DND-41 (cell line): ENCODE measurements around the gene HOXC4.

Experiments
- CTCF ChIP-seq: IDR thresholded peaks from 2 replicates; pipeline ENCODE4 v1.5.1; 2012; ENCODE audit warnings: borderline replicate concordance, low read length, moderate library complexity, mild to moderate bottlenecking; ENCODE audit not compliant: poor library complexity, severe bottlenecking; ENCODE audit errors: extremely low read depth
- EZH2 ChIP-seq: IDR thresholded peaks from 3 replicates; pipeline ENCODE4 v1.6.1; 2012; ENCODE audit warnings: borderline replicate concordance, low read depth, mild to moderate bottlenecking, moderate library complexity, low read length, inconsistent platforms; ENCODE audit not compliant: severe bottlenecking

- no peak for TF ChIP-seq CTCF
- no peak for TF ChIP-seq EZH2
Observed at GRCh38 chr12:54007538-54008259, 45.9 kb upstream of the HOXC4 start.
